OCI-LY7 (cell line): ENCODE data around the gene BOLA2B. TPM values are rescaled to one million over a fixed set of nuclear protein-coding genes. Genes with fewer than 3 reads are reported as not detected.

Source experiments
- BruUV-seq: library from RNA; stranded (reverse); fragments of 400-500 nt; replicated peaks from 2 replicates; lab custom pipeline; 2021; lab: Mats Ljungman, UMichigan
- CTCF ChIA-PET: fragments of 300-600 bp; sonication (Branson Sonifier 250); formaldehyde crosslinking; loops from one replicate; lab custom pipeline; 2022; ENCODE audit warnings: antibody characterized with exemption; ENCODE audit not compliant: unreplicated experiment; lab: Charles Lee
- POLR2A ChIA-PET: fragments of 300-600 bp; sonication (Branson Sonifier 250); formaldehyde crosslinking; loops from one replicate; lab custom pipeline; 2022; ENCODE audit warnings: antibody characterized with exemption; lab: Charles Lee
- DNase-seq: peaks from one replicate; pipeline ENCODE4 v3.0.0-alpha.2; 2015; ENCODE audit warnings: low spot score
- H2AFZ ChIP-seq: fragments of 200-600 bp; sonication (generic), shearing (Covaris generic); 2 replicates; pipeline ENCODE4 v1.6.1; 2014; ENCODE audit warnings: mild to moderate bottlenecking, antibody characterized with exemption, low read length, moderate library complexity
- H3K27ac ChIP-seq: fragments of 200-600 bp; sonication (generic); 2 replicates; pipeline ENCODE4 v1.5.1; 2014; ENCODE audit warnings: mixed run types, low read depth, mild to moderate bottlenecking, moderate library complexity, low read length, inconsistent platforms; ENCODE audit not compliant: poor library complexity, severe bottlenecking
- H3K36me3 ChIP-seq: fragments of 200-600 bp; sonication (generic); 2 replicates; pipeline ENCODE4 v1.6.1; 2014; ENCODE audit warnings: mild to moderate bottlenecking, antibody characterized with exemption, low read length, moderate library complexity, mixed read lengths; ENCODE audit not compliant: insufficient read depth
- H3K4me1 ChIP-seq: fragments of 200-600 bp; sonication (generic); 2 replicates; pipeline ENCODE4 v1.5.1; 2014; ENCODE audit warnings: mild to moderate bottlenecking, low read length; ENCODE audit not compliant: insufficient read depth, poor library complexity, severe bottlenecking
- H3K4me2 ChIP-seq: fragments of 200-600 bp; sonication (generic); 2 replicates; pipeline ENCODE4 v1.6.1; 2014; ENCODE audit warnings: mild to moderate bottlenecking, low read length
- H3K4me3 ChIP-seq: fragments of 200-600 bp; sonication (generic); 2 replicates; pipeline ENCODE4 v1.5.1; 2014; ENCODE audit warnings: mild to moderate bottlenecking, low read depth, low read length; ENCODE audit not compliant: poor library complexity, severe bottlenecking
- H3K79me2 ChIP-seq: fragments of 200-600 bp; sonication (generic); 2 replicates; pipeline ENCODE4 v1.6.1; 2016; ENCODE audit warnings: low read depth, mild to moderate bottlenecking, low read length, moderate library complexity, mixed read lengths; ENCODE audit not compliant: insufficient read depth
- H3K9me2 ChIP-seq: fragments of 200-600 bp; sonication (generic); 2 replicates; pipeline ENCODE4 v1.6.1; 2016; ENCODE audit warnings: mild to moderate bottlenecking, low read length, mixed read lengths; ENCODE audit not compliant: insufficient read depth
- H3K9me3 ChIP-seq: fragments of 200-600 bp; sonication (generic); 2 replicates; pipeline ENCODE4 v1.6.1; 2014; ENCODE audit warnings: mild to moderate bottlenecking, mixed run types, low read length, mixed read lengths
- H4K20me1 ChIP-seq: fragments of 200-600 bp; sonication (generic); 2 replicates; pipeline ENCODE4 v1.6.1; 2014; ENCODE audit warnings: mild to moderate bottlenecking, antibody characterized with exemption, low read length, moderate library complexity, mixed read lengths; ENCODE audit not compliant: insufficient read depth
- EZH2phosphoT487 ChIP-seq: fragments of 200-600 bp; sonication (generic); IDR thresholded peaks from 2 replicates; pipeline ENCODE4 v1.6.1; 2018; ENCODE audit warnings: low read depth, borderline replicate concordance, mild to moderate bottlenecking, mixed run types, antibody characterized with exemption, low read length, moderate library complexity, mixed read lengths
- intact Hi-C: fragments of 100-400 bp; cut with micrococcal nuclease; formaldehyde crosslinking; loops from one replicate; pipeline ENCODE4 v1.10.0; 2022; ENCODE audit not compliant: unreplicated experiment
- total RNA-seq, 2 experiments: library from RNA; depleted of rRNA in 1 of 2; stranded (reverse); fragments of >200 nt in 1 of 2; shearing (Covaris generic) in 1 of 2; gene quantifications; 2 replicates each; pipeline ENCODE4 v1.2.3, GENCODE V29; 2014 to 2022
- TF ChIP-seq, protein P1 (sequence below): fragments of 200-600 bp; sonication (generic); conservative IDR thresholded peaks from 2 replicates; pipeline ENCODE4 v1.5.1; 2014; ENCODE audit warnings: mild to moderate bottlenecking, antibody characterized with exemption, low read length, moderate library complexity, mixed read lengths

The BOLA2B gene
- total RNA-seq, 2 experiments from 2014 or later: 119 to 179 TPM

DNA sequence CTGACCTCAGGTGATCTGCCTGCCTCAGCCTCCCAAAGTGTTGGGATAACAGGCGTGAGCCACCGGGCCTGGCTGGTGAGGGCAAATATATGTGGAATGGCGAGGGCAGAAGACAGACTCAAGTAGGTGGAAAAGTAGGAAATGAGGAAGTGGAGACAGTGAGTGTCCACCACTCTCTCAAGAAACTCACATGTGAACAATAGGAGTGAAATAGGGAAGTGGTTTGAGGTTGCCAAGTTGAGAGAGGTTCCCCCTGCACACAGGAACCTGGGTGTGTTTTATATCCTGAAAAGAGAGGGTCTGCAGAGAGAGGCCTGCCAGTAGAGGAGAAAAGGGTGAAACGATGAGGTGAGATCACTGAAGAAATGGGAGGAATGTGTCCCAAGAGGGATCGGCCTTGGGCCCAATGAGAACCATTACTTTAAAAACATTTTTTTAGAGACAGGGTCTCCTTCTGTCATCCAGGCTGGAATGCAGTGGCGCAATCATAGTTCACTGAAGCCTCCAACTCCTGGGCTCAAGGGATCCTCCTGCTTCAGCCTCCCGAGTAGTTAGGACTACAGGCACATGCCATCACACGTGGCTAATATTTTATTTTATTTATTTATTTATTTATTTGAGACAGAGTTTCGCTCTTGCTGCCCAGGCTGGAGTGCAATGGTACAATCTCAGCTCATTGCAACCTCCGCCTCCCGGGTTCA, 27.1 kb downstream of the BOLA2B start:
- ChIA-PET POLR2A (no interaction called here), CTCF (no interaction called here)
- no peak for TF ChIP-seq EZH2phosphoT487
- TF ChIP-seq, protein P1, sequence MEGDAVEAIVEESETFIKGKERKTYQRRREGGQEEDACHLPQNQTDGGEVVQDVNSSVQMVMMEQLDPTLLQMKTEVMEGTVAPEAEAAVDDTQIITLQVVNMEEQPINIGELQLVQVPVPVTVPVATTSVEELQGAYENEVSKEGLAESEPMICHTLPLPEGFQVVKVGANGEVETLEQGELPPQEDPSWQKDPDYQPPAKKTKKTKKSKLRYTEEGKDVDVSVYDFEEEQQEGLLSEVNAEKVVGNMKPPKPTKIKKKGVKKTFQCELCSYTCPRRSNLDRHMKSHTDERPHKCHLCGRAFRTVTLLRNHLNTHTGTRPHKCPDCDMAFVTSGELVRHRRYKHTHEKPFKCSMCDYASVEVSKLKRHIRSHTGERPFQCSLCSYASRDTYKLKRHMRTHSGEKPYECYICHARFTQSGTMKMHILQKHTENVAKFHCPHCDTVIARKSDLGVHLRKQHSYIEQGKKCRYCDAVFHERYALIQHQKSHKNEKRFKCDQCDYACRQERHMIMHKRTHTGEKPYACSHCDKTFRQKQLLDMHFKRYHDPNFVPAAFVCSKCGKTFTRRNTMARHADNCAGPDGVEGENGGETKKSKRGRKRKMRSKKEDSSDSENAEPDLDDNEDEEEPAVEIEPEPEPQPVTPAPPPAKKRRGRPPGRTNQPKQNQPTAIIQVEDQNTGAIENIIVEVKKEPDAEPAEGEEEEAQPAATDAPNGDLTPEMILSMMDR: no peak
- H3K9me3 ChIP-seq: no peaks in the 10 kb centered on the region
- no peak overlapping the region for H2AFZ ChIP-seq
- H3K4me1 ChIP-seq: peaks cover 8% of the 10 kb centered on the region
- intact Hi-C loops: no loop called here
- H3K27ac ChIP-seq: no peak overlapping the region
- no peak overlapping the region for H3K4me3 ChIP-seq
- H3K4me2 ChIP-seq: peak overlapping the region; percentile 21; the same call in 1 of the 2 replicates
- DNase-seq: peak; percentile 79
- no TSS peak for BruUV-seq
- H3K79me2 ChIP-seq: no peaks in the 10 kb centered on the region
- no peaks in the 10 kb centered on the region for H3K9me2 ChIP-seq
- no peaks in the 10 kb centered on the region for H4K20me1 ChIP-seq
- H3K36me3 ChIP-seq: no peaks in the 10 kb centered on the region

DNA sequence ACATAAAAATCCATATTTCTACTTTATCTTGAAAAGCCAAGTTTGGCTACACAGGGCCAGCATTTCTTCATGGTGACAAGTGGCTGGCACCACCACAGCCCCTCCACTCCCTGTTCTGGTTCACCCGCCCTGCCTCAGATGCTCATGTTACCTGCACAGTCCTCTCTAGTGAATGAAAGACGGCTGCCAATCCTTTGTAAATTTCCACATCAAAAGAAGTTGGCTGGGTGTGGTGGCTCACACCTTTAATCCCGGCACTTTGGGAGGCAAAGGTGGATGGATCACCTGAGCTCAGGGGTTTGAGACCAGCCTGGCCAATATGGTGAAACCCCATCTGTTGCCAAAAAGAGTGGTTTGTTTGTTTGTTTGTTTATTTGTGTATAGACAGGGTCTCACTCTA, 29.9 kb downstream of the BOLA2B start:
- Histone ChIP-seq H3K27ac (no peak overlapping the region), H2AFZ (no peak overlapping the region), H3K9me2 (no peaks in the 10 kb centered on the region), H3K9me3 (no peaks in the 10 kb centered on the region), H3K4me2 (no peak overlapping the region), H3K4me1 (peaks cover 8% of the 10 kb centered on the region), H4K20me1 (no peaks in the 10 kb centered on the region), H3K36me3 (no peaks in the 10 kb centered on the region), H3K4me3 (no peak overlapping the region), H3K79me2 (no peaks in the 10 kb centered on the region)
- CTCF ChIA-PET: no interaction called here
- BruUV-seq: no TSS peak
- TF ChIP-seq, protein P1: no peak
- TF ChIP-seq EZH2phosphoT487: no peak
- no peak for DNase-seq
- intact Hi-C loops: no loop called here
- POLR2A ChIA-PET: no interaction called here

DNA sequence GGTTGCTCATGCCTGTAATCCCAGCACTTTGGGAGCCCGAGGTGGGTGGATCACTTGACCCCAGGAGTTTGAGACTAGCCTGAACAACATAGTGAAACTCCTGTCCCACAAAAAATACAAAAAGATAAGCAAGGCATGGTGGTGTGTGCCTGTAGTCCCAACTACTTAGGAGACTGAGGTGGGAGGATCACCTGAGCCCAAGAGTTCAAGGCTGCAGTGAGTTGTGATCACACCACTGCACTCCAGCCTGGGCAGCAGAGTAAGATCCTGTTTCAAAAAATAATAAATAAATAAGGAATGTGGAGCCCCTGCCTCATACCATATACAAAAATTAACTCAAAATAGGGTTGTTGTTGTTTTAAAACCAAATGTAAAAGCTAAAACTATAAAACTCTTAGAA, 36.3 kb downstream of the BOLA2B start:
- intact Hi-C loops: no loop called here
- H3K9me2 ChIP-seq: no peaks in the 10 kb centered on the region
- H4K20me1 ChIP-seq: no peaks in the 10 kb centered on the region
- no peak overlapping the region for H3K4me3 ChIP-seq
- H3K79me2 ChIP-seq: no peaks in the 10 kb centered on the region
- H3K36me3 ChIP-seq: no peaks in the 10 kb centered on the region
- no peak overlapping the region for H3K27ac ChIP-seq
- POLR2A ChIA-PET: no interaction called here
- CTCF ChIA-PET: no interaction called here
- no peak overlapping the region for H3K4me2 ChIP-seq
- no peaks in the 10 kb centered on the region for H3K9me3 ChIP-seq
- no peaks in the 10 kb centered on the region for H3K4me1 ChIP-seq
- BruUV-seq: no TSS peak
- no peak overlapping the region for H2AFZ ChIP-seq
- no peak for DNase-seq
- TF ChIP-seq, protein P1: no peak
- no peak for TF ChIP-seq EZH2phosphoT487
